HepG2 (cell line): ENCODE data around the gene FAM200B.
"Not testable (repeated sequence)": the region's sequence is repeated elsewhere in the genome, so short reads cannot be mapped to it uniquely, and the experiment has no call there.

Experiments used
- GABPB1 ChIP-seq: IDR thresholded peaks from 2 replicates; pipeline ENCODE4 v1.6.1; 2016; ENCODE audit warnings: mild to moderate bottlenecking, missing genetic modification reagents, moderate library complexity, missing compliant biosample characterization
- GZF1 ChIP-seq: sonication (generic); formaldehyde crosslinking; IDR thresholded peaks from 2 replicates; pipeline ENCODE4 v1.5.1; 2020; ENCODE audit warnings: mild to moderate bottlenecking, missing genetic modification reagents
- KLF13 ChIP-seq: sonication (generic); formaldehyde crosslinking; IDR thresholded peaks from 2 replicates; pipeline ENCODE4 v1.4.0; 2020; ENCODE audit warnings: mild to moderate bottlenecking, missing genetic modification reagents
- POLR2AphosphoS5 ChIP-seq: IDR thresholded peaks from 2 replicates; pipeline ENCODE4 v1.6.1; 2012; ENCODE audit warnings: low read depth, low read length
- RFX5 ChIP-seq: IDR thresholded peaks from 2 replicates; pipeline ENCODE4 v1.6.1; 2011; ENCODE audit warnings: low read depth, low read length, improper control_type of control experiment
- XBP1 ChIP-seq: sonication (generic); formaldehyde crosslinking; IDR thresholded peaks from 2 replicates; pipeline ENCODE4 v1.5.0; 2020; ENCODE audit warnings: missing genetic modification reagents
- ZNF747 ChIP-seq: sonication (generic); formaldehyde crosslinking; IDR thresholded peaks from 2 replicates; pipeline ENCODE4 v1.8.1; 2023; ENCODE audit warnings: missing genetic modification reagents, mild to moderate bottlenecking, borderline replicate concordance
- TF ChIP-seq, protein P1 (sequence below): sonication (generic); formaldehyde crosslinking; IDR thresholded peaks from 2 replicates; pipeline ENCODE4 v1.4.0; 2020; ENCODE audit warnings: low read depth, mild to moderate bottlenecking, missing genetic modification reagents

- TF ChIP-seq RFX5; POLR2AphosphoS5; KLF13 (CRISPR knock-in tag); GZF1 (CRISPR knock-in tag); XBP1 (CRISPR knock-in tag); ZNF747; GABPB1 (CRISPR knock-in tag): not testable (repeated sequence)
- TF ChIP-seq, protein P1, sequence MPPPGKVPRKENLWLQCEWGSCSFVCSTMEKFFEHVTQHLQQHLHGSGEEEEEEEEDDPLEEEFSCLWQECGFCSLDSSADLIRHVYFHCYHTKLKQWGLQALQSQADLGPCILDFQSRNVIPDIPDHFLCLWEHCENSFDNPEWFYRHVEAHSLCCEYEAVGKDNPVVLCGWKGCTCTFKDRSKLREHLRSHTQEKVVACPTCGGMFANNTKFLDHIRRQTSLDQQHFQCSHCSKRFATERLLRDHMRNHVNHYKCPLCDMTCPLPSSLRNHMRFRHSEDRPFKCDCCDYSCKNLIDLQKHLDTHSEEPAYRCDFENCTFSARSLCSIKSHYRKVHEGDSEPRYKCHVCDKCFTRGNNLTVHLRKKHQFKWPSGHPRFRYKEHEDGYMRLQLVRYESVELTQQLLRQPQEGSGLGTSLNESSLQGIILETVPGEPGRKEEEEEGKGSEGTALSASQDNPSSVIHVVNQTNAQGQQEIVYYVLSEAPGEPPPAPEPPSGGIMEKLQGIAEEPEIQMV (CRISPR knock-in tag): not testable (repeated sequence)
Observed at GRCh38 chr4:15733061-15733460, 51.4 kb downstream of the FAM200B start.
